ENCODE measurements around the gene TAF3. TPM values are rescaled to one million over a fixed set of nuclear protein-coding genes. Genes with fewer than 3 reads are reported as not detected.

Gene TAF3
- total RNA-seq, 1 donor from 2014 or later, result 2.5 TPM

DNA sequence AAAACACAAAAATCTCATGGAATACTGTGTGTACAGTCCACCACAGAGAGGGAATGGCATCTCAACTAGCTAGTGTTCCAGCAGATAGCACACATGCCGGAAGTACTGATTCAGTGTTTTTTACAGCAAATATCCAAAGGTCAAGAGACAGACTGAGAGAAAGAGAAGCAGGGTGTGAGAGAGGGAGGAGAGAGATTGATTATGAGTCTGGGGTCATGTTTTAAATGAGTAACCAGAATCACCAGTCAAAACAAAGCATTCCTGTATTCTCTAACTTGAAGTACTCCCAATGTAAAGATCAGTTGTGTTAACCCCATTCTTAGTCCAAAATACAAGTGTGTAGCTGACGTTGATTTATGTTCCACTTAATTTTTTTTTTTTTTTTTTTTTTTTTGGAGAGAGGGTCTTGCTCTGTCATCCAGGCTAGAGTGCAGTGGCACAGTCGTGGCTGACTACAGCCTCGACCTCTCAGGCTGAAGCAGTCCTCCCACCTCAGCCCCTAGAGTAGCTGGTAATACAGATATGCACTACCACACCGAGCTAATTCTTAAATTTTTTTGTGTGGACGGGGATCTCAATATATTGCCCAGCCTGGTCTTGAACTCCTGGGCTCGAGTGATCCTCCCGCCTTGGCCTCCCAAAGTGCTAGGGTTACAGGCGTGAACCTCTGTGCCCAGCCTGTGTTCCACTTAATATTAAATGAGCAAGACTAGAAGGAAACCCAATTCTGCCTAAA, 114.2 kb downstream of the TAF3 start:
- peak; percentile 50 for DNase-seq (ENCODE audit: low read depth)

GRCh38 chr10:7933262-7933661, 115.0 kb downstream of the TAF3 start:
- DNase-seq (ENCODE audit: low read depth), result no peak

GRCh38 chr10:7933757-7934156, 115.5 kb downstream of the TAF3 start:
- DNase-seq (ENCODE audit: low read depth), result no peak

DNA sequence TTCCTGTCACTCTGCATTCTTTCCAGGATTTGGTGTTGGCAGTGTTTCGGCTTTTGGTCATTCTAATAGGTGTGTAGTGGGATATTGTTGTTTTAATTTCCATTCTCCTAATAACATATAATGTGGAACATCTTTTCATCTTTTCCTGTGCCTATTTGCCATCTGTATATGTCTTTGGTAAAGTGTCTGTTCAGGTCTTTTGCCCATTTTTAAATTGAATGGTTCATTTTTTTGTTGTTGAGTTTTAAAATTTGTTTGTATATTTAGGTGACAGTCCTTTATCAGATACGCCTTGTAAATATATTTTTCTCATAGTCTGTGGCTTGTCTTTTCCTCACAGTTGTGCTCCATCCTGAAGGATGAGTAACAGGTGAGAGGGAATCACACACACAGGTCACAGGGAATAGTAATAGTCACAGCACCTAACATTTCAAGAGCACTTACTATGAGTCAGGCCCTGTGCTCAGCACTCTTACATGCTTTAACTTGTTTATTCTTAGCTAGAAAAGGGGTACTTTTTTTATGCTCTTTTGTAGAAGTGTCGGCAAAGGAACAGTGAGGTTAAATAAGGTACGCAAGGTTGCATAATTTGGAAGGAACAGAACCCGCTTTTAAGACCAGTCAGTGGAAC, 119.1 kb downstream of the TAF3 start:
- peak; percentile 6 for DNase-seq (ENCODE audit: low read depth)

GRCh38 chr10:7941576-7941975, 123.3 kb downstream of the TAF3 start:
- DNase-seq (ENCODE audit: low read depth), result no peak

GRCh38 chr10:7942316-7942715, 124.0 kb downstream of the TAF3 start:
- no peak for DNase-seq (ENCODE audit: low read depth)

DNA sequence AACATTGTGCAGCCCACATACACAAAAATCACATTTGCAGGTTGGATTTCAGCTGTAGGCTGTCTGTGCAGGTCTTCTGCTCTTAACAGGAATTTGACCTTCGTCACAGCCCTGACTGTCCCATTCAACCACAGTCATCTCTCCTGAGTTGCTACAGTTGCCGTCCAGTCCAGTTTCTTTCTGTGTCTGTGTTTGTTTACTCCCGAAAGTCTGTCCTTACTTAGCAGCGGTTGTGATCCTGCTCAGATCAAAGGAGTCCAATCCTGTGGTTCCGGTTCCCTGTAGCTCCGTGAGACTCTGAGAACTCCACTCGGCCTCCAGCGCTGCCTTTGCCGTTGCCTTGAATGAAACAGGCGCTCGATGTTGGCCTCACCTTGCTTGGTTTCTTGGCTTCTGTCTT, 124.6 kb downstream of the TAF3 start:
- no peak for DNase-seq (ENCODE audit: low read depth)

DNA sequence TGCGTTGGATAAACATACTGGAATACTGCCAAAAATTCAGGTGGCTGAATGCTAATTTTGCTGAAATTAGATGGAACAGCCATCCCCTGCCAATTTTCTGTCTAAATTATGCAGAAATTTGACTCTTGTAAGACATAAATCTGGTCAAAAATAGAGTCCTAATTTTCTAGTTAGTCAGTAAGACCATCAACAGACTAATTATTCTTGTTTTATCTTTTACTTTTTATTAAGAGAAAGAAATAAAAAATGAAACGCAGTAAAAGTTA, 125.8 kb downstream of the TAF3 start:
- DNase-seq (ENCODE audit: low read depth), result no peak

DNA sequence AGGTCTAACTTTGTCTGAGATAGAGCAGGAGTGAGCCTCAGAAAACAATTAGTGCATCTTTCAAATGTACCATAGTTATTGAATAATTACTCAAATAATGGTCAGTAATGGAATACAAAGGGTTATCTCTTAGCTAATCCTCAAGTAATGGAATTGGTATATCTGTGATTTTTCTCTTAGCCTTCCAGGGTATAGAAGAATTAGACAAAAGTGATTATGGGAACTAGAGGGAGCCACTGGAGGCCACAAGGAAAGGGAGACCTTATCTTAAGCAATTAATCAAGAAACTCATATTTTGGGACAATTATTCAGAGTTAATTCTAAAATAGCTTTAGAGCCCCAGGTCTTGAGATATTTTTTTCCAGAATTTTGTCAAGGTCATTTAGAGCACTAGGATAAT, 126.2 kb downstream of the TAF3 start:
- no peak for DNase-seq (ENCODE audit: low read depth)

DNA sequence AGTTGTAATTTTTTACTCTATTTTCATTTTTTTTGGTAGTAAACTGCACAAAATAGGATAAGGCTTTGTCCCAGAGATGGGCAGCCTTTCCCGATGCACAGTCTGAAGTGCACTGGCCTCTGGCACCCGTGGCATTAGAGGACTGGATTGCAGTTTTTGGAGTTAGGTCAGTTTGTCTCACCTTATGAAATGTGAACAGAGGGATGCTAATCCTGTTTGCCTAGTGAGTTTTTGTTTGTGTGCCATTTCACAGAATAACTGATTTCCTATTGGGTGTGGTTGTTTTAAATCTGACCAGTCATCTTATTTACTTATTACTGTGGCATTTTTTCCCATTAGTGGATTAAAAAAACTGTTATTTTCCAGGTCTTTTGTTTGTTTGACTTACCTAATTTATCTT, 126.7 kb downstream of the TAF3 start:
- DNase-seq (ENCODE audit: low read depth), result no peak

DNA sequence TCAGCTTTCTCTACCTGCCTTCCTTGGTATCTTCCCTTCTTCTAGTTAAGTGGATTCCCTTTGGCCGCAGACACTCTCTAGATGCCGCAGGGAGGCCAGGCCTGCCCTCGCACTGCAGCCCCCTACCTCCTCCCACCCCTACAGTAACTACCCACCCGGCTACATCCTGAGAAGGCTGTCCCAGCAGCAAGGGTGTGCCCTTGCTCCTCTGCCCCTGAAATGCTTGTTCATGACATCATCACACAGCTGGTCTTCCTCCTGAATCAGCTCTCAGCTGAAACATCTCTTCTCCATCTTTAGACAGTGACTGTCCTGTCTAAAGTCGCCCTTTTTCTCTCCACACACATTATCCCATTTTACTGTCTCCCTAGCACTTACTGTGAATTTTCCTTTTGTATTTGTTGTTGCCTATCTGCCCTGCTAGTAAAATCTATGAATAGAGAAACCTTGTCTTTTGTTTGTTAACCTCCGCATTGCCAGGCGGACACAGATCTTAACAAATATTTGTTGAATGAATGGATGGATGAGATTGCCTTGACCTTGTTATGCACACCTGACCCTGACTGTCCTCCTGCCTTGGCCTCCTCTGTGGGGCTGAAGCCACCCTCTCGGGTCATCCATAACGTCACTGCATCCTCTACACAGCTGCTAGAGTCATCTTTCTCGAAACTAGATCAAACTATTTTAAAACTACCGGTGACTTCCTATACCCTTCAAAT, 127.3 kb downstream of the TAF3 start:
- DNase-seq (ENCODE audit: low read depth), result no peak

GRCh38 chr10:7948371-7949000, 130.2 kb downstream of the TAF3 start:
- DNase-seq (ENCODE audit: low read depth), result no peak

- DNase-seq (ENCODE audit: low read depth), result no peak
Observed at GRCh38 chr10:7950981-7951847, 132.9 kb downstream of the TAF3 start.

DNA sequence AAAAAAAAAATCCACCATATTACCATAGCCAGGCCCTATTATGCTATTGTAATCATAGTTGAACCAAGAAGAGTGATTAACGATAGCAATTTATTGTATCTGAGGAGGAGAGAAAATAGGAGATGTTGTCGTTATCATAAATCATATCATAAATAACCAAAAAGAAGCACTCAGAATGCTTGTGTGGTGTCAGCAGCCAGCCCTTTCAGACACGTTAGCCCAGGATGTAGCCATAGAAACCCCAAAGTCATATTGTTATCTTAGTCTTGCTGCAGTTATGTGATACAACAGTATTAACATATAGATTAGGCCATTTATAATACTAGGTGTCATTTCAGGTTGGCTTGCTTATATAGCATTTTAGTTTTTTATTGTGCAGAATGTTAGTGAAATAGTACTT, 134.0 kb downstream of the TAF3 start:
- DNase-seq (ENCODE audit: low read depth), result no peak

DNA sequence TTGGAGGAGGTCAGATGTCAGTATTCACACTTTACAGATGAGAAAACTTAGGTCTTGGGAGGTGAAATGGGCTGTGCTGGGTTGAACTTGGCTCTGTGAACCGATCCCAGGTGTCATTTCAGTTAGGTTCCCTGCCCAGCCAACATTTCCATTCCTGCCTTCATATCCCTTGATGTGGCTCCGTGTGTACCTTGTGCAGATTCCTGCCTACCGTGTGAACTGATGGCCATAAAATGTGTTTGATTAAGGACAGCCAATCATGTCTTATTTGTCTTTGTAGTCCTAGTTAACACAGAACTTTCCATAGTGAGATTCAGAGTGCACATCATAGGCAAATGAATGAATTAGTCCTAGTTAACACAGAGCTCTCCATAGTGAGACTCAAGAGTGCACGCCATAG, 135.1 kb downstream of the TAF3 start:
- DNase-seq (ENCODE audit: low read depth), result no peak

DNA sequence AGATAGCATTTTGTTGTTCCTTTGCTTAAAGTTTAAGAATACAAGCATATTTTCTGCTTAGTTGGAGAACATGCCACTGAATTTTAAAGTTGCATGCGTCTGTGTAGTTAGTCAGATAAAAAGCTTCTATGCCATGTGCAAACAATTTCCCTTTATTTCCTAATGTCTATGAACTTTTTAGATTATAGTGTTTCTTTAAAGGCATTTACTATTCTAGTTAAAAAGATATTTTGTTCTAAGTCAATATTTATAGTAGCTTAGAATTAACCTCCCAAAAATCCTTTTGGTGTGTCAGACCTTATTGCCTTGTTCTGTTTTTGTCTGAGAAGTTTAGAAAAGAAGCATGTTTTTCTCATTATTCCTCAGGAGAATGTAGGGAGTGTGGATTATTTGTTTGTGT, 137.1 kb downstream of the TAF3 start:
- DNase-seq (ENCODE audit: low read depth), result no peak

- DNase-seq (ENCODE audit: low read depth), result peak; percentile 63
Observed at GRCh38 chr10:7956508-7956907, 138.2 kb downstream of the TAF3 start.

DNA sequence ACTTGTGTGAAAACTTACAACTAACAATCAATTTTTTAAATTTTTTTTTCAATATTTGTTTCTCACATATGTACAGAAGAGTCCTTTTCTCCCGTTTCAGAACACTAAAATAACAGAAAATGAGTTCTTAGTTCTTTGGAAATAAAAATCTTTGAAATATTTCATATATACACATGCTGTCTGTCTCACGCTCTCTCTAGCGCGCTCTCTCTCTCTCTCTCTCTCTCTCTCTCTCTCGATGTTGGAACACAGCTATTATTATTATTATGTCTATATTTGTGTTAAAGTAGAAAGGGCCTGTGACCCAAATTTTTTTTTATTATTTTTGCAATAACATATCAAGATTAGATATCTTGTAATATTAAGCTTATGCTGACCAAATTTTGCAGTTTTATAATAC, 139.3 kb downstream of the TAF3 start:
- DNase-seq (ENCODE audit: low read depth), result no peak

DNA sequence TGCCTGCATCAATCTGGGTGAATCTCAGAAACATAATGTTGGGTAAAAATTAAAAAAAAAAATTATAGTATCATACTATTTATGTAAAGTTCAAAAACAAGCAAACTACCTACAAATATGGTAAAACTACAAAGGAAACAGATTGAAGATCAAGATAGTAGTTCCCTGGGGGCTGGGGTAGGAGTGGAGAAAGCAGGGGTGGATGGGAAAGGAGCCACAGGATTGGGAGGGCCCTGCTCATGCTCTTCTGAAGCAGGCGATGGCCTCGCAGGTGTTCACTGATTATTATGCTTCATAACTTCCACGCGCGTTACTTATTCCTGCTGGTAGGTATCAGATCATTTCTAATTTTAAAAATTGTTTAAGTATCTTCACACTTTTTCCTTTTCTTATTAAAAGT, 140.1 kb downstream of the TAF3 start:
- DNase-seq (ENCODE audit: low read depth), result no peak

- no peak for DNase-seq (ENCODE audit: low read depth)
Observed at GRCh38 chr10:7960108-7960507, 141.8 kb downstream of the TAF3 start.

- no peak for DNase-seq (ENCODE audit: low read depth)
Observed at GRCh38 chr10:7962592-7962991, 144.3 kb downstream of the TAF3 start.

- DNase-seq (ENCODE audit: low read depth), result no peak
Observed at GRCh38 chr10:7965457-7965856, 147.2 kb downstream of the TAF3 start.

Data from renal cortical epithelial cell (primary cell).